K562 (cell line): ENCODE measurements around the gene MMUT. TPM values are rescaled to one million over a fixed set of nuclear protein-coding genes. Genes with fewer than 3 reads are reported as not detected.

ENCODE experiments used
- ADNP ChIP-seq: fragments of 200-800 bp; sonication (Bioruptor generic); IDR thresholded peaks from 2 replicates; pipeline ENCODE4 v1.6.1; 2016; ENCODE audit warnings: missing genetic modification characterization, missing compliant biosample characterization
- BACH1 ChIP-seq: fragments of 200-800 bp; sonication (Bioruptor generic); IDR thresholded peaks from 2 replicates; pipeline ENCODE4 v1.6.1; 2016; ENCODE audit warnings: missing genetic modification characterization, missing compliant biosample characterization
- BCL6 ChIP-seq: fragments of 250-450 bp; sonication (Bioruptor Pico); IDR thresholded peaks from 2 replicates; pipeline ENCODE4 v1.4.0; 2020
- C11orf30 ChIP-seq: fragments of 450-650 bp; IDR thresholded peaks from 2 replicates; pipeline ENCODE4 v1.6.1; 2016; ENCODE audit warnings: low read depth, mild to moderate bottlenecking
- CAMTA2 ChIP-seq: fragments of 250-450 bp; sonication (Bioruptor Pico); conservative IDR thresholded peaks from 2 replicates; pipeline ENCODE4 v1.5.1; 2022
- CHCHD3 ChIP-seq: fragments of 250-450 bp; sonication (Bioruptor Pico); IDR thresholded peaks from 2 replicates; pipeline ENCODE4 v2.1.2; 2022; ENCODE audit warnings: mild to moderate bottlenecking
- E2F5 ChIP-seq: sonication (generic); formaldehyde crosslinking; IDR thresholded peaks from 2 replicates; pipeline ENCODE4 v1.8.0; 2022; ENCODE audit warnings: mild to moderate bottlenecking, missing genetic modification reagents
- POLR3G ChIP-seq: IDR thresholded peaks from 2 replicates; pipeline ENCODE4 v1.6.1; 2011; ENCODE audit not compliant: insufficient read length, insufficient replicate concordance; ENCODE audit errors: extremely low read depth
- TAL1 ChIP-seq: fragments of 450-650 bp; IDR thresholded peaks from 2 replicates; pipeline ENCODE4 v1.6.1; 2016; ENCODE audit warnings: mild to moderate bottlenecking
- ZBTB5 ChIP-seq: fragments of 450-650 bp; IDR thresholded peaks from 2 replicates; pipeline ENCODE4 v1.6.1; 2017; ENCODE audit warnings: antibody characterized with exemption
- ZBTB9 ChIP-seq: fragments of 450-650 bp; formaldehyde crosslinking; IDR thresholded peaks from 2 replicates; pipeline ENCODE4 v1.4.0; 2020; ENCODE audit warnings: mild to moderate bottlenecking, moderate library complexity
- ZNF184 ChIP-seq: sonication (generic); formaldehyde crosslinking; IDR thresholded peaks from 2 replicates; pipeline ENCODE4 v1.5.0; 2020; ENCODE audit warnings: missing genetic modification reagents
- ZNF318 ChIP-seq, 2 experiments: fragments of 450-650 bp; IDR thresholded peaks; 2 replicates each; pipeline ENCODE4 v1.6.1; 2016; ENCODE audit warnings: mild to moderate bottlenecking in 2 of 2, borderline replicate concordance in 1 of 2, low read depth in 1 of 2, moderate library complexity in 1 of 2
- polyA plus RNA-seq, 8 experiments: library from polyadenylated mRNA; depleted of rRNA in 4 of 8; stranded (reverse) in 5 of 8; unstranded in 3 of 8; fragments of >200 nt; fragmentation: Nextera tagmentation in 2 of 8; fragmentation: Illumina TruSeq in 1 of 8; extraction: Ambion mirVana in 2 of 8; extraction: Trizol in 1 of 8; gene quantifications; 2 replicates each; pipeline versions ENCODE4 v1.2.1 to v1.2.3, GENCODE V29; 2011 to 2014; ENCODE audit warnings: inconsistent platforms in 1 of 8, missing spikeins in 1 of 8
- total RNA-seq, 7 experiments: library from RNA; depleted of rRNA in 6 of 7; stranded (reverse); fragments of >200 nt in 6 of 7; fragmentation: Illumina TruSeq in 2 of 7; extraction: Trizol in 2 of 7; gene quantifications; 2 replicates each; pipeline versions ENCODE4 v1.2.1 to v1.2.3, GENCODE V29; 2011 to 2021; ENCODE audit warnings: low replicate concordance in 1 of 7

MMUT gene
- total and polyA plus RNA-seq, 9 of the 15 experiments (the other 6 are each of a cell fraction or from before 2014, with no cell fraction given) = 7.1 to 26.4 (median 16.0) TPM

GRCh38 chr6:49462927-49463611 is at the start of gene MMUT, which contains the start of gene CENPQ (continued):
- TF ChIP-seq ZNF184 (CRISPR knock-in tag) (no peak), BACH1 (tag) (peak; percentile 41; the same call in 1 of the 2 replicates), POLR3G (no peak), ZNF318 (IDR thresholded peaks at IDR 0.05; ENCODE audit: borderline replicate concordance in 1 of 2, low read depth in 1 of 2) (no peak), ZBTB5 (no peak), CAMTA2 (no peak), TAL1 (no peak), CHCHD3 (CRISPR knock-in tag) (no peak), C11orf30 (peak; percentile 98), E2F5 (CRISPR knock-in tag) (peak; percentile 90), BCL6 (no peak), ADNP (tag) (no peak), ZBTB9 (CRISPR knock-in tag) (peak; percentile 50; the same call in 1 of the 2 replicates)
